HepG2 (cell line): ENCODE measurements around the gene STK10. TPM values are rescaled to one million over a fixed set of nuclear protein-coding genes. Genes with fewer than 3 reads are reported as not detected.

Source experiments
- BCL6 ChIP-seq: IDR thresholded peaks from 2 replicates; pipeline ENCODE4 v1.6.1; 2016; ENCODE audit warnings: missing genetic modification reagents, missing compliant biosample characterization
- CREB1 ChIP-seq, 2 experiments: fragments of 450-650 bp in 1 of 2; IDR thresholded peaks; 2 replicates each; pipeline ENCODE4 v1.6.1; 2016 to 2017; ENCODE audit warnings: control low read depth in 1 of 2, mild to moderate bottlenecking in 1 of 2, missing compliant biosample characterization in 1 of 2, missing genetic modification characterization in 1 of 2
- ELF3 ChIP-seq: IDR thresholded peaks from 2 replicates; pipeline ENCODE4 v1.6.1; 2016; ENCODE audit warnings: missing genetic modification reagents, missing compliant biosample characterization
- KLF16 ChIP-seq, 2 experiments: sonication (generic) in 1 of 2; formaldehyde crosslinking in 1 of 2; IDR thresholded peaks; 2 replicates each; pipeline versions ENCODE4 v1.6.1 to v1.8.0; 2016 to 2023; ENCODE audit warnings: missing genetic modification reagents in 2 of 2, missing compliant biosample characterization in 1 of 2
- NFE2L1 ChIP-seq: sonication (generic); formaldehyde crosslinking; IDR thresholded peaks from 2 replicates; pipeline ENCODE4 v1.4.0; 2020; ENCODE audit warnings: missing genetic modification reagents, mild to moderate bottlenecking, borderline replicate concordance
- PITX1 ChIP-seq: sonication (generic); formaldehyde crosslinking; IDR thresholded peaks from 2 replicates; pipeline ENCODE4 v1.5.1; 2020; ENCODE audit warnings: mild to moderate bottlenecking, missing genetic modification reagents
- RFX5 ChIP-seq: IDR thresholded peaks from 2 replicates; pipeline ENCODE4 v1.6.1; 2011; ENCODE audit warnings: low read depth, low read length, improper control_type of control experiment
- RXRB ChIP-seq: IDR thresholded peaks from 2 replicates; pipeline ENCODE4 v1.6.1; 2016; ENCODE audit warnings: borderline replicate concordance, missing genetic modification reagents, missing compliant biosample characterization
- SP2 ChIP-seq: sonication (generic); formaldehyde crosslinking; IDR thresholded peaks from 2 replicates; pipeline ENCODE4 v1.5.1; 2020; ENCODE audit warnings: mild to moderate bottlenecking, missing genetic modification reagents
- TEAD3 ChIP-seq: optimal IDR thresholded peaks from 2 replicates; pipeline ENCODE3; 2016; ENCODE audit warnings: borderline replicate concordance
- ZBTB20 ChIP-seq: sonication (generic); formaldehyde crosslinking; IDR thresholded peaks from 2 replicates; pipeline ENCODE4 v1.8.1; 2023; ENCODE audit warnings: missing genetic modification reagents, low read depth, mild to moderate bottlenecking, borderline replicate concordance
- ZFP82 ChIP-seq: sonication (generic); formaldehyde crosslinking; IDR thresholded peaks from 2 replicates; pipeline ENCODE4 v1.5.1; 2020; ENCODE audit warnings: mild to moderate bottlenecking, missing genetic modification reagents, borderline replicate concordance
- ZIK1 ChIP-seq: sonication (generic); formaldehyde crosslinking; IDR thresholded peaks from 2 replicates; pipeline ENCODE4 v1.5.0; 2020; ENCODE audit warnings: mild to moderate bottlenecking, low read depth, missing genetic modification reagents, borderline replicate concordance
- ZNF136 ChIP-seq: sonication (generic); formaldehyde crosslinking; IDR thresholded peaks from 2 replicates; pipeline ENCODE4 v1.8.1; 2022; ENCODE audit warnings: low read depth, mild to moderate bottlenecking, moderate library complexity, missing genetic modification reagents
- ZNF788 ChIP-seq: sonication (generic); formaldehyde crosslinking; IDR thresholded peaks from 2 replicates; pipeline ENCODE4 v1.5.0; 2020; ENCODE audit warnings: mild to moderate bottlenecking, missing genetic modification reagents, borderline replicate concordance
- ZNF790 ChIP-seq: sonication (generic); formaldehyde crosslinking; IDR thresholded peaks from 2 replicates; pipeline ENCODE4 v1.8.0; 2022; ENCODE audit warnings: missing genetic modification reagents, mild to moderate bottlenecking, borderline replicate concordance
- ZNF83 ChIP-seq: sonication (generic); formaldehyde crosslinking; IDR thresholded peaks from 2 replicates; pipeline ENCODE4 v1.4.0; 2020; ENCODE audit warnings: missing genetic modification reagents, mild to moderate bottlenecking, borderline replicate concordance
- polyA plus RNA-seq, 8 experiments: library from polyadenylated mRNA; depleted of rRNA in 3 of 8; stranded (reverse) in 7 of 8; unstranded in 1 of 8; fragments of >200 nt; fragmentation: Illumina TruSeq in 4 of 8; extraction: Trizol in 4 of 8; gene quantifications; 2 replicates each; pipeline versions ENCODE4 v1.2.1 to v1.2.3, GENCODE V29; 2011 to 2016; ENCODE audit warnings: low read depth in 4 of 8, missing spikeins in 1 of 8, mixed read lengths in 1 of 8; ENCODE audit not compliant: insufficient read depth in 1 of 8
- total RNA-seq, 5 experiments: library from RNA; depleted of rRNA; stranded (reverse); fragments of >200 nt; fragmentation: Illumina TruSeq; extraction: Trizol; gene quantifications; 2 replicates each; pipeline ENCODE4 v1.2.3, GENCODE V29; 2016; ENCODE audit warnings: low read depth in 1 of 5
- TF ChIP-seq, protein P1 (sequence below): sonication (generic); formaldehyde crosslinking; IDR thresholded peaks from 2 replicates; pipeline ENCODE4 v1.5.0; 2020; ENCODE audit warnings: mild to moderate bottlenecking, missing genetic modification reagents, borderline replicate concordance
- TF ChIP-seq, protein P2 (sequence below): IDR thresholded peaks from 2 replicates; pipeline ENCODE4 v1.6.1; 2016; ENCODE audit warnings: low read depth
- TF ChIP-seq, protein P3 (sequence below): sonication (generic); formaldehyde crosslinking; IDR thresholded peaks from 2 replicates; pipeline ENCODE4 v1.5.1; 2020; ENCODE audit warnings: mild to moderate bottlenecking, missing genetic modification reagents, borderline replicate concordance

The STK10 gene
- total and polyA plus RNA-seq, 2 of the 13 experiments (the other 11 are each of a cell fraction or from before 2014, with no cell fraction given), result 7.0 to 7.2 TPM

DNA sequence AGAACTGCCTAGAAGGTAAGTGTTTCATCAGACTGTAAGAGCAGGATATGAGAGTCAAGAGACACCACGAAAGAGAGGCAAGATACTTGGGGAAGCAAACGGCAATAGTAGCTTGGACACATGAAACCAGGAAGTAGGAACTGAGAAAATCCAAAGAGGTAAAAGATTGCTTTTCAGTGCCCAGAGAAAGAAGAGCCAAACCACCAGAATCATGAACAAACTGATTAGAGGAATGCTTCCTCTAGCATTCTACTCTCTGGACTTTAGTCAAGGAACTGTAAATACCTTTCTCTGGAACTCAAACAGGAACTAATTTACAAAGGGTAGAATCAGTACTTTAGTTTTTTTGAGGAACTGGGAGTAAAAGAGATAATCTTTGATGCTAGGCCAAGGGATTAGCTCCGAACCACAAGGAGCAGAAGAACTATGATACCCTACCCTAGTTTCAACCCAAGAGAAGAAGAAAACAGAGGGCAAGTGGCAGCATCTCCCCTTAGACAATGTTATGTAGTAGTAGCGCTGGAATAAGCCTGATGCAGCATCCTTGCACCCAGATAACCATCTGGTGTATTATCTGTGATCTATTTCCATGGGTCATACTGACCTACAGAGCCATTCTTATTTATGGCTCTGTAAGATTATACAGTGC is 47.2 kb upstream of the STK10 start (continued):
- TF ChIP-seq, protein P1, sequence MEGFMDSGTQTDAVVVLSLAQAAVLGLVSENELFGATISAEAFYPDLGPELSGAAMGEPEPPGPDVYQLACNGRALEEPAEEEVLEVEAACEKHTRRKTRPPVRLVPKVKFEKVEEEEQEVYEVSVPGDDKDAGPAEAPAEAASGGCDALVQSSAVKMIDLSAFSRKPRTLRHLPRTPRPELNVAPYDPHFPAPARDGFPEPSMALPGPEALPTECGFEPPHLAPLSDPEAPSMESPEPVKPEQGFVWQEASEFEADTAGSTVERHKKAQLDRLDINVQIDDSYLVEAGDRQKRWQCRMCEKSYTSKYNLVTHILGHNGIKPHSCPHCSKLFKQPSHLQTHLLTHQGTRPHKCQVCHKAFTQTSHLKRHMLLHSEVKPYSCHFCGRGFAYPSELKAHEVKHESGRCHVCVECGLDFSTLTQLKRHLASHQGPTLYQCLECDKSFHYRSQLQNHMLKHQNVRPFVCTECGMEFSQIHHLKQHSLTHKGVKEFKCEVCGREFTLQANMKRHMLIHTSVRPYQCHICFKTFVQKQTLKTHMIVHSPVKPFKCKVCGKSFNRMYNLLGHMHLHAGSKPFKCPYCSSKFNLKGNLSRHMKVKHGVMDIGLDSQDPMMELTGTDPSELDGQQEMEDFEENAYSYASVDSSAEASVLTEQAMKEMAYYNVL (CRISPR knock-in tag), result peak; percentile 70; the same call in 1 of the 2 replicates
- TF ChIP-seq ZNF83 (CRISPR knock-in tag) (no peak), ZFP82 (no peak), RXRB (CRISPR knock-in tag) (peak; percentile 34; the same call in 1 of the 2 replicates), BCL6 (CRISPR knock-in tag) (peak; percentile 65; the same call in 1 of the 2 replicates), TEAD3 (peak; percentile 45), SP2 (CRISPR knock-in tag) (no peak), ZBTB20 (no peak), ZNF136 (CRISPR knock-in tag) (no peak), ELF3 (CRISPR knock-in tag) (peak; percentile 100), CREB1 (IDR thresholded peaks at IDR 0.05) (no peak), CREB1 (CRISPR knock-in tag; IDR thresholded peaks at IDR 0.05) (0 out of 2 replicates have a peak, but pooled peaks have one; percentile 19), ZIK1 (CRISPR knock-in tag) (no peak), NFE2L1 (CRISPR knock-in tag) (no peak), ZNF788 (CRISPR knock-in tag) (no peak), ZNF790 (CRISPR knock-in tag) (no peak), RFX5 (no peak), PITX1 (CRISPR knock-in tag) (peak; percentile 69; the same call in 1 of the 2 replicates), KLF16 (CRISPR knock-in tag; IDR thresholded peaks at IDR 0.05) (peak in 1 of 2 experiments; percentile 44; a peak in 1 of 4 replicates)
- TF ChIP-seq, protein P2, sequence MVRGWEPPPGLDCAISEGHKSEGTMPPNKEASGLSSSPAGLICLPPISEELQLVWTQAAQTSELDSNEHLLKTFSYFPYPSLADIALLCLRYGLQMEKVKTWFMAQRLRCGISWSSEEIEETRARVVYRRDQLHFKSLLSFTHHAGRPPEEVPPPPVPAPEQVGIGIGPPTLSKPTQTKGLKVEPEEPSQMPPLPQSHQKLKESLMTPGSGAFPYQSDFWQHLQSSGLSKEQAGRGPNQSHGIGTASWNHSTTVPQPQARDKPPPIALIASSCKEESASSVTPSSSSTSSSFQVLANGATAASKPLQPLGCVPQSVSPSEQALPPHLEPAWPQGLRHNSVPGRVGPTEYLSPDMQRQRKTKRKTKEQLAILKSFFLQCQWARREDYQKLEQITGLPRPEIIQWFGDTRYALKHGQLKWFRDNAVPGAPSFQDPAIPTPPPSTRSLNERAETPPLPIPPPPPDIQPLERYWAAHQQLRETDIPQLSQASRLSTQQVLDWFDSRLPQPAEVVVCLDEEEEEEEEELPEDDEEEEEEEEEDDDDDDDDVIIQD (CRISPR knock-in tag), result 0 out of 2 replicates have a peak, but pooled peaks have one; percentile 12
- TF ChIP-seq, protein P3, sequence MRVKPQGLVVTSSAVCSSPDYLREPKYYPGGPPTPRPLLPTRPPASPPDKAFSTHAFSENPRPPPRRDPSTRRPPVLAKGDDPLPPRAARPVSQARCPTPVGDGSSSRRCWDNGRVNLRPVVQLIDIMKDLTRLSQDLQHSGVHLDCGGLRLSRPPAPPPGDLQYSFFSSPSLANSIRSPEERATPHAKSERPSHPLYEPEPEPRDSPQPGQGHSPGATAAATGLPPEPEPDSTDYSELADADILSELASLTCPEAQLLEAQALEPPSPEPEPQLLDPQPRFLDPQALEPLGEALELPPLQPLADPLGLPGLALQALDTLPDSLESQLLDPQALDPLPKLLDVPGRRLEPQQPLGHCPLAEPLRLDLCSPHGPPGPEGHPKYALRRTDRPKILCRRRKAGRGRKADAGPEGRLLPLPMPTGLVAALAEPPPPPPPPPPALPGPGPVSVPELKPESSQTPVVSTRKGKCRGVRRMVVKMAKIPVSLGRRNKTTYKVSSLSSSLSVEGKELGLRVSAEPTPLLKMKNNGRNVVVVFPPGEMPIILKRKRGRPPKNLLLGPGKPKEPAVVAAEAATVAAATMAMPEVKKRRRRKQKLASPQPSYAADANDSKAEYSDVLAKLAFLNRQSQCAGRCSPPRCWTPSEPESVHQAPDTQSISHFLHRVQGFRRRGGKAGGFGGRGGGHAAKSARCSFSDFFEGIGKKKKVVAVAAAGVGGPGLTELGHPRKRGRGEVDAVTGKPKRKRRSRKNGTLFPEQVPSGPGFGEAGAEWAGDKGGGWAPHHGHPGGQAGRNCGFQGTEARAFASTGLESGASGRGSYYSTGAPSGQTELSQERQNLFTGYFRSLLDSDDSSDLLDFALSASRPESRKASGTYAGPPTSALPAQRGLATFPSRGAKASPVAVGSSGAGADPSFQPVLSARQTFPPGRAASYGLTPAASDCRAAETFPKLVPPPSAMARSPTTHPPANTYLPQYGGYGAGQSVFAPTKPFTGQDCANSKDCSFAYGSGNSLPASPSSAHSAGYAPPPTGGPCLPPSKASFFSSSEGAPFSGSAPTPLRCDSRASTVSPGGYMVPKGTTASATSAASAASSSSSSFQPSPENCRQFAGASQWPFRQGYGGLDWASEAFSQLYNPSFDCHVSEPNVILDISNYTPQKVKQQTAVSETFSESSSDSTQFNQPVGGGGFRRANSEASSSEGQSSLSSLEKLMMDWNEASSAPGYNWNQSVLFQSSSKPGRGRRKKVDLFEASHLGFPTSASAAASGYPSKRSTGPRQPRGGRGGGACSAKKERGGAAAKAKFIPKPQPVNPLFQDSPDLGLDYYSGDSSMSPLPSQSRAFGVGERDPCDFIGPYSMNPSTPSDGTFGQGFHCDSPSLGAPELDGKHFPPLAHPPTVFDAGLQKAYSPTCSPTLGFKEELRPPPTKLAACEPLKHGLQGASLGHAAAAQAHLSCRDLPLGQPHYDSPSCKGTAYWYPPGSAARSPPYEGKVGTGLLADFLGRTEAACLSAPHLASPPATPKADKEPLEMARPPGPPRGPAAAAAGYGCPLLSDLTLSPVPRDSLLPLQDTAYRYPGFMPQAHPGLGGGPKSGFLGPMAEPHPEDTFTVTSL (CRISPR knock-in tag), result peak; percentile 66; the same call in 1 of the 2 replicates
